ENCODE results near the gene SLC16A7. TPM values are rescaled to one million over a fixed set of nuclear protein-coding genes. Genes with fewer than 3 reads are reported as not detected.
A peak's percentile ranks its signal among the peaks of the same experiment; 100 is the strongest.

Gene SLC16A7
- total and polyA plus RNA-seq, 5 donors from 2014 or later: 20.8 to 38.5 (median 24.1) TPM

DNA sequence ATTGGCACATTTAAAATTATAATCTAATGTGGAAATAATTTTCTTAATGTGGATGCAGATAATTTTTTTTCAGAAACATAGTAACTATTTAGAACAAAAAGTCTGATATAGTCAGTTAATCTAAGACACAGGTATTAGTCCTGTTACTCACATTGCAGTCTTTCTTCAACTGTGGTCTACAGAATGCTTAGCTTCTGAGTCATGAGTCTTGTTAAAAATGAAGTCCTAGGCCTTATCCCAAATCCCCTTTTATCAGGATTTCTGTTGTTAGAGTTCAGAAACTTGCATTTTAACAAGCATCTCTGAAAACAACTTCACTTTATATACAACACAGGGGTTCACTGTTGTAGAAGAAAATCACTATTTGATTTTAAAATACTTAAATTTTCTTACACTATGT, 112.2 kb downstream of the SLC16A7 start:
- Histone ChIP-seq H3K4me3 (ENCODE audit: low read depth, low read length) (no peak overlapping the region), H3K4me1 (ENCODE audit: control insufficient read depth, insufficient read depth, low read length, poor library complexity, severe bottlenecking) (no peaks in the 10 kb centered on the region), H3K36me3 (ENCODE audit: control insufficient read depth, insufficient read depth, low read length) (peaks cover 17% of the 10 kb centered on the region), H3K9me3 (ENCODE audit: control insufficient read depth in 2 of 2, low read length in 2 of 2) (no peaks in the 10 kb centered on the region), H3K27me3 (ENCODE audit: control insufficient read depth, insufficient read depth, low read length) (no peaks in the 10 kb centered on the region), H3K27ac (ENCODE audit: insufficient read depth, low read length, poor library complexity, severe bottlenecking) (no peak overlapping the region)
- H3K9me3 Mint-ChIP-seq: no peaks in the 10 kb centered on the region
- H3K4me3 Mint-ChIP-seq: no peak overlapping the region
- ATAC-seq (ENCODE audit: low read depth in 2 of 2) (no peak), DNase-seq (no peak)
- peaks cover 4 to 27% (median 22%) of the 10 kb centered on the region in 4 donors for H3K4me1 Mint-ChIP-seq
- no peaks in the 10 kb centered on the region for H3K27me3 Mint-ChIP-seq
- H3K36me3 Mint-ChIP-seq: peaks cover 30% of the 10 kb centered on the region
- no peak overlapping the region for H3K27ac Mint-ChIP-seq

GRCh38 chr12:59708484-59708883, 112.7 kb downstream of the SLC16A7 start:
- Histone ChIP-seq H3K4me3 (ENCODE audit: low read depth, low read length) (no peak overlapping the region), H3K27ac (ENCODE audit: insufficient read depth, low read length, poor library complexity, severe bottlenecking) (no peak overlapping the region), H3K9me3 (ENCODE audit: control insufficient read depth in 2 of 2, low read length in 2 of 2) (no peaks in the 10 kb centered on the region), H3K36me3 (ENCODE audit: control insufficient read depth, insufficient read depth, low read length) (peaks cover 17% of the 10 kb centered on the region), H3K27me3 (ENCODE audit: control insufficient read depth, insufficient read depth, low read length) (no peaks in the 10 kb centered on the region), H3K4me1 (ENCODE audit: control insufficient read depth, insufficient read depth, low read length, poor library complexity, severe bottlenecking) (no peaks in the 10 kb centered on the region)
- ATAC-seq (ENCODE audit: low read depth in 2 of 2) (no peak), DNase-seq (no peak)
- Mint-ChIP-seq H3K27ac (no peak overlapping the region), H3K27me3 (no peaks in the 10 kb centered on the region), H3K36me3 (peaks cover 30% of the 10 kb centered on the region), H3K9me3 (no peaks in the 10 kb centered on the region), H3K4me1 (peaks cover 4 to 27% (median 22%) of the 10 kb centered on the region in 4 donors), H3K4me3 (no peak overlapping the region)

GRCh38 chr12:59710004-59710628, 114.3 kb downstream of the SLC16A7 start:
- H3K36me3 Mint-ChIP-seq: peaks cover 40% of the 10 kb centered on the region

DNA sequence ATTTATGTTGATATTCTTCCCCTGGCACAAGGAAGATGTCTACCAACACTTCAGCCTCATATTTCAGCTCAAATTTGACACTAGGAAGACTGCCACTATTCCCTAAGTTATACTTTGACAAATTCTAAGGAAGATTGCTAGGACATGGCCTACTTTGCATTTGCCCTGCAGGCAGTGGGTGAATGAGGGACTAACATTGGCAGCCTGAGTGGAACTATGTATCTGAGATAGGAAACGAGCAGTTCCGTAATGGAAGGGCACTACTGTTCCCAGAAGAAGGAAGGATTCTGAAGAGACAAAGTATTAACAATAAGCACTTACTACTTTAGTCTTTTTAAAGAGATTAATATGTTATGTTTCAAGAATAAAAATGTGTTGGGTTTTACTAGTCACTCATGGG, 115.1 kb downstream of the SLC16A7 start:
- H3K4me3 Mint-ChIP-seq: no peak overlapping the region
- no peaks in the 10 kb centered on the region for H3K27me3 Mint-ChIP-seq
- H3K36me3 Mint-ChIP-seq: peaks cover 34% of the 10 kb centered on the region
- no peak for DNase-seq
- H3K27ac Mint-ChIP-seq: no peak overlapping the region
- ATAC-seq (ENCODE audit: low read depth in 2 of 2): no peak
- no peak overlapping the region for H3K27ac ChIP-seq (ENCODE audit: insufficient read depth, low read length, poor library complexity, severe bottlenecking)
- peaks cover 5 to 29% (median 23%) of the 10 kb centered on the region in 4 donors for H3K4me1 Mint-ChIP-seq
- no peaks in the 10 kb centered on the region for H3K27me3 ChIP-seq (ENCODE audit: control insufficient read depth, insufficient read depth, low read length)
- no peak overlapping the region for H3K4me3 ChIP-seq (ENCODE audit: low read depth, low read length)
- no peaks in the 10 kb centered on the region for H3K4me1 ChIP-seq (ENCODE audit: control insufficient read depth, insufficient read depth, low read length, poor library complexity, severe bottlenecking)
- H3K36me3 ChIP-seq (ENCODE audit: control insufficient read depth, insufficient read depth, low read length): peaks cover 9% of the 10 kb centered on the region
- H3K9me3 ChIP-seq (ENCODE audit: control insufficient read depth in 2 of 2, low read length in 2 of 2): no peaks in the 10 kb centered on the region
- no peaks in the 10 kb centered on the region for H3K9me3 Mint-ChIP-seq

More at GRCh38 chr12:59710004-59710628, 114.3 kb downstream of the SLC16A7 start:
- H3K4me1 ChIP-seq (ENCODE audit: control insufficient read depth, insufficient read depth, low read length, poor library complexity, severe bottlenecking): no peaks in the 10 kb centered on the region
- ATAC-seq (ENCODE audit: low read depth in 2 of 2) (no peak), DNase-seq (no peak)
- H3K27me3 ChIP-seq (ENCODE audit: control insufficient read depth, insufficient read depth, low read length): no peaks in the 10 kb centered on the region
- H3K4me1 Mint-ChIP-seq: peaks cover 4 to 31% (median 25%) of the 10 kb centered on the region in 4 donors
- H3K9me3 Mint-ChIP-seq: no peaks in the 10 kb centered on the region
- no peaks in the 10 kb centered on the region for H3K9me3 ChIP-seq (ENCODE audit: control insufficient read depth in 2 of 2, low read length in 2 of 2)
- no peak overlapping the region for H3K27ac ChIP-seq (ENCODE audit: insufficient read depth, low read length, poor library complexity, severe bottlenecking)
- H3K27ac Mint-ChIP-seq: no peak overlapping the region
- no peaks in the 10 kb centered on the region for H3K27me3 Mint-ChIP-seq
- no peak overlapping the region for H3K4me3 Mint-ChIP-seq
- H3K36me3 ChIP-seq (ENCODE audit: control insufficient read depth, insufficient read depth, low read length): peaks cover 14% of the 10 kb centered on the region
- H3K4me3 ChIP-seq (ENCODE audit: low read depth, low read length): no peak overlapping the region

DNA sequence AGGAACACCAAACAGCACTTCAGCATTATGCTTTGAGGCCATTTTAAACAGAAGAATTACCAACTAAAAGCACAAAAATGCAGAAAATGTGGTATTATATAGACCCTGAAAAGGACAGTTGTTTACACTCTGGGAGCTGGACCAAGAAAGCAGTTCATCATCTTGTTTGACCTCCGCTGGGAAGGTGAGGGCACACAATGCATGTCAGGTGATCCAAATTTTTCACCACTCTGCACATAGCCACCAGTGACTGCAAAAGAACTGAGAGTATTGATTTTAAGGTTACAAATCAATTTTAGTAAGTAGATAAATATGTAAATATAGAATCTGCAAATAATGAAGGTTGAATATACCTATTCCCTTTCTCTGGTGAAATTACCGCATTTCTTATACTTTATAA, 119.6 kb downstream of the SLC16A7 start:
- Mint-ChIP-seq H3K4me1 (peaks cover 6 to 27% (median 21%) of the 10 kb centered on the region in 4 donors), H3K36me3 (peaks cover 33% of the 10 kb centered on the region)
- no peaks in the 10 kb centered on the region for H3K9me3 ChIP-seq (ENCODE audit: control insufficient read depth in 2 of 2, low read length in 2 of 2)

GRCh38 chr12:59716043-59716442, 120.2 kb downstream of the SLC16A7 start:
- peaks cover 4% of the 10 kb centered on the region for H3K36me3 ChIP-seq (ENCODE audit: control insufficient read depth, insufficient read depth, low read length)
- H3K27me3 Mint-ChIP-seq: no peaks in the 10 kb centered on the region
- peaks cover 28% of the 10 kb centered on the region for H3K36me3 Mint-ChIP-seq
- no peaks in the 10 kb centered on the region for H3K9me3 Mint-ChIP-seq
- no peak overlapping the region for H3K4me3 Mint-ChIP-seq
- H3K4me3 ChIP-seq (ENCODE audit: low read depth, low read length): no peak overlapping the region
- DNase-seq: no peak
- no peak for ATAC-seq (ENCODE audit: low read depth in 2 of 2)
- H3K4me1 Mint-ChIP-seq: peaks cover 6 to 26% (median 17%) of the 10 kb centered on the region in 4 donors
- peak overlapping the region in 1 of 3 donors; percentile 5 for H3K27ac Mint-ChIP-seq
- H3K27ac ChIP-seq (ENCODE audit: insufficient read depth, low read length, poor library complexity, severe bottlenecking): no peak overlapping the region
- no peaks in the 10 kb centered on the region for H3K4me1 ChIP-seq (ENCODE audit: control insufficient read depth, insufficient read depth, low read length, poor library complexity, severe bottlenecking)
- no peaks in the 10 kb centered on the region for H3K27me3 ChIP-seq (ENCODE audit: control insufficient read depth, insufficient read depth, low read length)
- H3K9me3 ChIP-seq (ENCODE audit: control insufficient read depth in 2 of 2, low read length in 2 of 2): no peaks in the 10 kb centered on the region

More for the DNA sequence above, 119.6 kb downstream of the SLC16A7 start:
- DNase-seq: no peak
- Histone ChIP-seq H3K4me3 (ENCODE audit: low read depth, low read length) (no peak overlapping the region), H3K27me3 (ENCODE audit: control insufficient read depth, insufficient read depth, low read length) (no peaks in the 10 kb centered on the region), H3K27ac (ENCODE audit: insufficient read depth, low read length, poor library complexity, severe bottlenecking) (no peak overlapping the region), H3K36me3 (ENCODE audit: control insufficient read depth, insufficient read depth, low read length) (peaks cover 4% of the 10 kb centered on the region), H3K4me1 (ENCODE audit: control insufficient read depth, insufficient read depth, low read length, poor library complexity, severe bottlenecking) (no peaks in the 10 kb centered on the region)
- H3K9me3 Mint-ChIP-seq: no peaks in the 10 kb centered on the region
- no peak for ATAC-seq (ENCODE audit: low read depth in 2 of 2)
- no peaks in the 10 kb centered on the region for H3K27me3 Mint-ChIP-seq
- H3K27ac Mint-ChIP-seq: peak overlapping the region in 1 of 3 donors; percentile 1
- no peak overlapping the region for H3K4me3 Mint-ChIP-seq

DNA sequence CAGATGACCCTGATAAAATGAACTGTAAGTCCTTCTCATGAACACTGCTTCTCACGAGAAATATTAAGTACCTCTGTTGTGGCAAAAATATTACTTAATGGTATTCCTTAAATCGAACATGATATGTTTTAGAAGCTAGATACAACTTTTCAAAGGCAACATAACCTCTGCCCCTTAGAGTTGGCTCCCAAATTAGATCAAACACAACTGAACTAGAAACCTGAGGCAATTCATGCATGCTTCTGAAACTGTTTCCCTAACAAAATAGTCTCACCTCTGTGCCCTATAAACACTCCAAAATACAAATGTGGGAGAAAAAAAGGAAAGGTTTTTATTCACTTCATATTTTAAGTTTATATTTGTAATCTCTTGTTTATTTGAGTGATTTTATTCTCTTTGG, 121.6 kb downstream of the SLC16A7 start:
- Mint-ChIP-seq H3K27ac (no peak overlapping the region), H3K36me3 (peaks cover 24% of the 10 kb centered on the region), H3K27me3 (no peaks in the 10 kb centered on the region), H3K9me3 (no peaks in the 10 kb centered on the region), H3K4me3 (no peak overlapping the region), H3K4me1 (peaks cover 6 to 21% (median 13%) of the 10 kb centered on the region in 4 donors)
- H3K9me3 ChIP-seq (ENCODE audit: control insufficient read depth in 2 of 2, low read length in 2 of 2): no peaks in the 10 kb centered on the region
- H3K27ac ChIP-seq (ENCODE audit: insufficient read depth, low read length, poor library complexity, severe bottlenecking): no peak overlapping the region
- peaks cover 4% of the 10 kb centered on the region for H3K36me3 ChIP-seq (ENCODE audit: control insufficient read depth, insufficient read depth, low read length)
- H3K4me1 ChIP-seq (ENCODE audit: control insufficient read depth, insufficient read depth, low read length, poor library complexity, severe bottlenecking): no peaks in the 10 kb centered on the region
- H3K4me3 ChIP-seq (ENCODE audit: low read depth, low read length): no peak overlapping the region
- no peaks in the 10 kb centered on the region for H3K27me3 ChIP-seq (ENCODE audit: control insufficient read depth, insufficient read depth, low read length)
- ATAC-seq (ENCODE audit: low read depth in 2 of 2) (no peak), DNase-seq (no peak)

GRCh38 chr12:59719701-59720100, 123.9 kb downstream of the SLC16A7 start:
- DNase-seq (no peak), ATAC-seq (ENCODE audit: low read depth in 2 of 2) (no peak)
- no peak overlapping the region for H3K4me3 Mint-ChIP-seq
- no peaks in the 10 kb centered on the region for H3K9me3 ChIP-seq (ENCODE audit: control insufficient read depth in 2 of 2, low read length in 2 of 2)
- peaks cover 6 to 15% (median 10%) of the 10 kb centered on the region in 4 donors for H3K4me1 Mint-ChIP-seq
- no peaks in the 10 kb centered on the region for H3K9me3 Mint-ChIP-seq
- no peaks in the 10 kb centered on the region for H3K36me3 ChIP-seq (ENCODE audit: control insufficient read depth, insufficient read depth, low read length)
- peaks cover 15% of the 10 kb centered on the region for H3K36me3 Mint-ChIP-seq
- H3K27ac Mint-ChIP-seq: no peak overlapping the region
- no peak overlapping the region for H3K27ac ChIP-seq (ENCODE audit: insufficient read depth, low read length, poor library complexity, severe bottlenecking)
- no peak overlapping the region for H3K4me3 ChIP-seq (ENCODE audit: low read depth, low read length)
- H3K27me3 Mint-ChIP-seq: no peaks in the 10 kb centered on the region
- H3K27me3 ChIP-seq (ENCODE audit: control insufficient read depth, insufficient read depth, low read length): no peaks in the 10 kb centered on the region
- no peaks in the 10 kb centered on the region for H3K4me1 ChIP-seq (ENCODE audit: control insufficient read depth, insufficient read depth, low read length, poor library complexity, severe bottlenecking)

Data from CD4-positive, CD25-positive, alpha-beta regulatory T cell (primary cell).